HG03066 (cell line): ENCODE results near the gene FGD6.
"Not testable (repeated sequence)": the region's sequence is repeated elsewhere in the genome, so short reads cannot be mapped to it uniquely, and the experiment has no call there.

Experiments used
- ATAC-seq: cut with Tn5 transposase; IDR thresholded peaks from one replicate; pipeline ENCODE4 v1.9.1; 2021; ENCODE audit warnings: low read depth; ENCODE audit not compliant: unreplicated experiment

FGD6 gene

GRCh38 chr12:95182868-95183415, 34.3 kb downstream of the FGD6 start:
- ATAC-seq, result no peak

GRCh38 chr12:95181103-95181502, 36.2 kb downstream of the FGD6 start:
- no peak for ATAC-seq

- ATAC-seq, result no peak
These were observed 38.3 kb downstream of the FGD6 start for GRCh38 chr12:95179011-95179410.

GRCh38 chr12:95178136-95178535, 39.1 kb downstream of the FGD6 start:
- no peak for ATAC-seq

GRCh38 chr12:95177201-95177768, 40.0 kb downstream of the FGD6 start:
- ATAC-seq, result no peak

GRCh38 chr12:95173392-95174251, 43.6 kb downstream of the FGD6 start:
- no peak for ATAC-seq

GRCh38 chr12:95169368-95169767, 47.9 kb downstream of the FGD6 start:
- no peak for ATAC-seq

- no peak for ATAC-seq
These were observed 48.5 kb downstream of the FGD6 start for GRCh38 chr12:95168746-95169145.

- ATAC-seq, result no peak
These were observed 52.6 kb downstream of the FGD6 start for GRCh38 chr12:95164656-95165055.

GRCh38 chr12:95158919-95159318, 58.3 kb downstream of the FGD6 start:
- no peak for ATAC-seq

- ATAC-seq, result no peak
These were observed 65.4 kb downstream of the FGD6 start for GRCh38 chr12:95151821-95152220.

- no peak for ATAC-seq
These were observed 65.9 kb downstream of the FGD6 start for GRCh38 chr12:95151406-95151805.

GRCh38 chr12:95150501-95150900, 66.8 kb downstream of the FGD6 start:
- ATAC-seq, result no peak

GRCh38 chr12:95147866-95148265, 69.4 kb downstream of the FGD6 start:
- no peak for ATAC-seq

- no peak for ATAC-seq
These were observed 70.5 kb downstream of the FGD6 start for GRCh38 chr12:95146769-95147168.

GRCh38 chr12:95143621-95144205, 73.6 kb downstream of the FGD6 start:
- no peak for ATAC-seq

GRCh38 chr12:95142431-95143151, 74.7 kb downstream of the FGD6 start:
- ATAC-seq, result no peak

GRCh38 chr12:95141310-95141709, 76.0 kb downstream of the FGD6 start:
- ATAC-seq, result no peak

- not testable (repeated sequence) for ATAC-seq
These were observed 79.2 kb downstream of the FGD6 start for GRCh38 chr12:95138031-95138430.

GRCh38 chr12:95136598-95136997, 80.7 kb downstream of the FGD6 start:
- ATAC-seq, result no peak

- ATAC-seq, result no peak
These were observed 83.2 kb downstream of the FGD6 start for GRCh38 chr12:95134085-95134484.
